H1 (cell line): ENCODE results near the gene CHSY3. TPM values are rescaled to one million over a fixed set of nuclear protein-coding genes. Genes with fewer than 3 reads are reported as not detected.

Experiments used
- RAD21 ChIP-seq, 2 experiments: IDR thresholded peaks in 1 of 2; conservative IDR thresholded peaks in 1 of 2; 2 replicates each; pipeline ENCODE4 v1.6.1; 2011; ENCODE audit warnings: low read depth in 2 of 2, low read length in 2 of 2, improper control_type of control experiment in 1 of 2, inconsistent platforms in 1 of 2, mild to moderate bottlenecking in 1 of 2, moderate library complexity in 1 of 2
- polyA plus RNA-seq, 7 experiments: library from polyadenylated mRNA; depleted of rRNA in 3 of 7; stranded (reverse) in 5 of 7; unstranded in 2 of 7; fragments of >200 nt in 5 of 7; fragments of 200-250 nt in 2 of 7; gene quantifications; 1 replicate in 5 of 7; 2 replicates in 1 of 7; 4 replicates in 1 of 7; pipeline versions ENCODE4 v1.2.1 to v1.2.3, GENCODE V29; 2011 to 2013; ENCODE audit warnings: missing spikeins in 2 of 7, mixed read lengths in 2 of 7
- total RNA-seq: library from RNA; stranded (reverse); fragmentation: NEBNext Ultra II Directional; extraction: Animal tissue kit (Norgen Biotek cat#: 25700); gene quantifications from 2 replicates; pipeline ENCODE4 v1.2.1, GENCODE V29; 2021

CHSY3 gene
- total and polyA plus RNA-seq, 2 of the 8 experiments (the other 6 are each of a cell fraction or from before 2014, with no cell fraction given), result 0.24 to 1.8 TPM

GRCh38 chr5:130111746-130112145 lies 207.5 kb downstream of the CHSY3 start (continued):
- TF ChIP-seq RAD21 (IDR thresholded peaks at IDR 0.05 in 1 of 2, conservative IDR thresholded peaks at IDR 0.05 in 1 of 2; ENCODE audit: low read depth in 2 of 2, low read length in 2 of 2), result no peak
